SH-SY5Y (cell line): ENCODE results near the gene TOMM22.

Source experiments
- GATA2 ChIP-seq: IDR thresholded peaks from 2 replicates; pipeline ENCODE4 v1.6.1; 2011; ENCODE audit warnings: mild to moderate bottlenecking, low read depth, low read length
- GATA3 ChIP-seq: IDR thresholded peaks from 2 replicates; pipeline ENCODE4 v1.6.1; 2011; ENCODE audit warnings: low read depth, mild to moderate bottlenecking, low read length, moderate library complexity

DNA sequence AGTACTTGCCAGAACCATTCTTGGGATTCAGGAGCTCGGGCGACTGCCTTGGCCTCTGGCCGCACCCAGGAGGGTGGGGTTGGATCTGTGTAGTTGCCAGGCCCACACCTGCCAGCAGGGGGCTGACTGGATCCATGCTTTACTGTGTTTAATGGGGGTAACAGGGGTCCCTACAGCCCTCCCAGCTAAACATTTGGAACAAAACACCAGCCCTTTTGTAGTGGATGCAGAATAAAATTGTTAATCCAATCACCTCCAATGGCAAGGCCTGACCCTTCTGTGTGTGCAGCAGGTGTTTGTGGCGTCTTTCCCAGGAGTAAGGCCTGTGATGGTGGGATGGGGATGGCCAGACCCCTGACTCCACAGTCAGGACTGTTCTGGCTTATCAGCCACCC is 51.6 kb downstream of the TOMM22 start:
- TF ChIP-seq GATA3 (no peak), GATA2 (no peak)
